ENCODE measurements around the gene DYNLRB2. TPM values are rescaled to one million over a fixed set of nuclear protein-coding genes. Genes with fewer than 3 reads are reported as not detected.

Gene DYNLRB2
- total and polyA plus RNA-seq, 2 of the 13 experiments (the other 11 are each of a cell fraction or from before 2014, with no cell fraction given): not detected

DNA sequence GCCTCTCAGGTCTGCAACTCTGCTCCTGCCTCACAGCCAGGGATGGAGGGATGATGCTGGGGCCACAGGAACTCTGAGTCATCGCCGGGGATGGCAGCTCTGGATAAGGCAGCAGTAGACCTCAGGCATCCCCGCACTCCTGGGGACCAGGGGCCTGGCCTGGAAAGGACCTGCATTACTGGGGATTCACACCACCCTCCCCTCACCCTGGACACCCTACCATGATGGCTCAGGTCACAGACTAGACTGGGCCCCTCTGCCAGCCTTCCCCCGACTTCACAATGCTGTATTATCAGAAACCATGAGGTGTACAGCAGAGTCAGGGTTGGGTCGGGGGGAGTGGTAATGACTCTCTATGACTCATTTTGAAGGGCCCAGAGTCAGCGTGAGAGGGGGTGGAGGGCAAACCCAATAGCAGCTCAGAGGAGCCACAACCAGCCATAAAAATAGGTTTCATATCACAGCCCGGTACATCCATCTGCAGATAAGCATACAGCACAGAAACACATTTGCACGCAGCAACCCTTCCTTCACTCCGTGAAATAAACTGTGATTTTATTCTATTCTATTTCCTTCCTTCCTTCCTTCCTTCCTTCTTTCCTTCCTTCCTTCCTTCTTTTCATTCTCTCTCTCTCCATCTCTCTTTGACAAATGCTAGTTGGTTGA lies 28.8 kb downstream of the DYNLRB2 start:
- TF ChIP-seq, protein P1, sequence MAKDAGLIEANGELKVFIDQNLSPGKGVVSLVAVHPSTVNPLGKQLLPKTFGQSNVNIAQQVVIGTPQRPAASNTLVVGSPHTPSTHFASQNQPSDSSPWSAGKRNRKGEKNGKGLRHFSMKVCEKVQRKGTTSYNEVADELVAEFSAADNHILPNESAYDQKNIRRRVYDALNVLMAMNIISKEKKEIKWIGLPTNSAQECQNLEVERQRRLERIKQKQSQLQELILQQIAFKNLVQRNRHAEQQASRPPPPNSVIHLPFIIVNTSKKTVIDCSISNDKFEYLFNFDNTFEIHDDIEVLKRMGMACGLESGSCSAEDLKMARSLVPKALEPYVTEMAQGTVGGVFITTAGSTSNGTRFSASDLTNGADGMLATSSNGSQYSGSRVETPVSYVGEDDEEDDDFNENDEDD (CRISPR knock-in tag; IDR thresholded peaks at IDR 0.05; ENCODE audit: borderline replicate concordance): no peak
- 0 out of 2 replicates have a peak, but pooled peaks have one; percentile 15 for TF ChIP-seq FOSL2 (CRISPR knock-in tag; IDR thresholded peaks at IDR 0.05)
- Histone ChIP-seq H3K4me2 (ENCODE audit: low read depth, low read length) (no peak overlapping the region), H3K27me3 (ENCODE audit: control insufficient read depth in 1 of 2, insufficient read depth in 2 of 2, low read length in 2 of 2) (peaks cover 0 to 7% of the 10 kb centered on the region in 2 experiments; a peak in 1 of 5 replicates), H2AFZ (ENCODE audit: low read length) (no peak overlapping the region), H3K27ac (ENCODE audit: extremely low read length, insufficient read depth, low read length) (no peak overlapping the region), H3K9me3 (ENCODE audit: low read length) (no peaks in the 10 kb centered on the region), H3K9ac (ENCODE audit: insufficient read depth, low read depth, low read length) (no peak overlapping the region), H4K20me1 (ENCODE audit: insufficient read depth, low read length) (no peaks in the 10 kb centered on the region), H3K4me3 (replicated peaks in 1 of 3; ENCODE audit: insufficient read depth in 1 of 3, low read depth in 2 of 3, low read length in 3 of 3) (no peak overlapping the region), H3K36me3 (replicated peaks in 1 of 2; ENCODE audit: control insufficient read depth in 1 of 2, insufficient read depth in 2 of 2, low read length in 2 of 2) (no peaks in the 10 kb centered on the region), H3K4me1 (ENCODE audit: insufficient read depth, low read length) (no peaks in the 10 kb centered on the region; the same call in 1 of the 2 replicates), H3K79me2 (ENCODE audit: insufficient read depth, low read length) (no peaks in the 10 kb centered on the region)
- FAIRE-seq (no peak), ATAC-seq (peak; percentile 34; the same call in 1 of the 3 replicates), DNase-seq (ENCODE audit: low spot score) (no peak)
- POLR2A ChIA-PET: no interaction called here
- intact Hi-C loops (cut with micrococcal nuclease; ENCODE audit: unreplicated experiment): no loop called here
- BruUV-seq (replicated peaks): no TSS peak
- CTCF ChIA-PET (ENCODE audit: low intra/inter-chr PET ratio, low total read pairs): no interaction called here
- WGBS (ENCODE audit: low lambda C conversion rate): 45% methylated on average over 9 of the region's 9 CpGs
- in situ Hi-C loops (cut with HindIII; ENCODE audit: extremely low pct_ligation_motif_present, low pct_unique_long_range_greater_than_20kb): no loop called here

DNA sequence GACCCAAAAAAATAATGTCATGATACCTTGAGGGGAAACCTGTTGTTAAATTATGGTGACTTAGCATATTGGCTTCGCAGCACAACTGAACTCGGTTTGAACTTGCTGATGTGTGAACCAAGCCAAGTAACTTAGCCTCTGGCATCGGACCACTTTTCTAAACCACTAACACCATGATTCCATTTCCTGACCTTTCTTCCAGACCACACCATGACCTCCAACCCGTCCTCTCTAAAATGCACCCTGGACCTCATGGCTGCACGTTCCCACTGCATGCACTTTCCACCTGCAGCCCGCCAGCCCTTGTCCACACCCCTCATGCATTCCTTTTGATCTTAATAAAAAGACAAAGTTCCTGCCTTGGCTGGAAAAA lies 29.3 kb downstream of the DYNLRB2 start:
- no peak for DNase-seq (ENCODE audit: low spot score)
- ChIA-PET CTCF (ENCODE audit: low intra/inter-chr PET ratio, low total read pairs) (no interaction called here), POLR2A (no interaction called here)
- H3K27ac ChIP-seq (ENCODE audit: extremely low read length, insufficient read depth, low read length): no peak overlapping the region
- no peaks in the 10 kb centered on the region for H3K36me3 ChIP-seq (replicated peaks in 1 of 2; ENCODE audit: control insufficient read depth in 1 of 2, insufficient read depth in 2 of 2, low read length in 2 of 2)
- H4K20me1 ChIP-seq (ENCODE audit: insufficient read depth, low read length): no peaks in the 10 kb centered on the region
- H3K4me1 ChIP-seq (ENCODE audit: insufficient read depth, low read length): no peaks in the 10 kb centered on the region; the same call in 1 of the 2 replicates
- in situ Hi-C loops (cut with HindIII; ENCODE audit: extremely low pct_ligation_motif_present, low pct_unique_long_range_greater_than_20kb) (no loop called here), intact Hi-C loops (cut with micrococcal nuclease; ENCODE audit: unreplicated experiment) (no loop called here)
- 13% methylated on average over 6 of the region's 6 CpGs for WGBS (ENCODE audit: low lambda C conversion rate)
- BruUV-seq (replicated peaks): no TSS peak
- H3K9ac ChIP-seq (ENCODE audit: insufficient read depth, low read depth, low read length): no peak overlapping the region
- peaks cover 0 to 3% of the 10 kb centered on the region in 2 experiments; a peak in 1 of 5 replicates for H3K27me3 ChIP-seq (ENCODE audit: control insufficient read depth in 1 of 2, insufficient read depth in 2 of 2, low read length in 2 of 2)
- no peaks in the 10 kb centered on the region for H3K9me3 ChIP-seq (ENCODE audit: low read length)
- ATAC-seq: no peak
- H3K79me2 ChIP-seq (ENCODE audit: insufficient read depth, low read length): no peaks in the 10 kb centered on the region
- no peak for FAIRE-seq
- no peak overlapping the region for H2AFZ ChIP-seq (ENCODE audit: low read length)
- no peak overlapping the region for H3K4me2 ChIP-seq (ENCODE audit: low read depth, low read length)
- H3K4me3 ChIP-seq (replicated peaks in 1 of 3; ENCODE audit: insufficient read depth in 1 of 3, low read depth in 2 of 3, low read length in 3 of 3): no peak overlapping the region
- no peak for TF ChIP-seq AKAP8 (CRISPR knock-in tag; IDR thresholded peaks at IDR 0.05)
- TF ChIP-seq ZNF205 (CRISPR knock-in tag; IDR thresholded peaks at IDR 0.05): no peak
- peak; percentile 11; the same call in 1 of the 2 replicates for TF ChIP-seq SALL1 (CRISPR knock-in tag; IDR thresholded peaks at IDR 0.05)
- TF ChIP-seq ZNF781 (CRISPR knock-in tag; IDR thresholded peaks at IDR 0.05; ENCODE audit: borderline replicate concordance, not compliant biosample characterization): no peak
- TF ChIP-seq, protein P2, sequence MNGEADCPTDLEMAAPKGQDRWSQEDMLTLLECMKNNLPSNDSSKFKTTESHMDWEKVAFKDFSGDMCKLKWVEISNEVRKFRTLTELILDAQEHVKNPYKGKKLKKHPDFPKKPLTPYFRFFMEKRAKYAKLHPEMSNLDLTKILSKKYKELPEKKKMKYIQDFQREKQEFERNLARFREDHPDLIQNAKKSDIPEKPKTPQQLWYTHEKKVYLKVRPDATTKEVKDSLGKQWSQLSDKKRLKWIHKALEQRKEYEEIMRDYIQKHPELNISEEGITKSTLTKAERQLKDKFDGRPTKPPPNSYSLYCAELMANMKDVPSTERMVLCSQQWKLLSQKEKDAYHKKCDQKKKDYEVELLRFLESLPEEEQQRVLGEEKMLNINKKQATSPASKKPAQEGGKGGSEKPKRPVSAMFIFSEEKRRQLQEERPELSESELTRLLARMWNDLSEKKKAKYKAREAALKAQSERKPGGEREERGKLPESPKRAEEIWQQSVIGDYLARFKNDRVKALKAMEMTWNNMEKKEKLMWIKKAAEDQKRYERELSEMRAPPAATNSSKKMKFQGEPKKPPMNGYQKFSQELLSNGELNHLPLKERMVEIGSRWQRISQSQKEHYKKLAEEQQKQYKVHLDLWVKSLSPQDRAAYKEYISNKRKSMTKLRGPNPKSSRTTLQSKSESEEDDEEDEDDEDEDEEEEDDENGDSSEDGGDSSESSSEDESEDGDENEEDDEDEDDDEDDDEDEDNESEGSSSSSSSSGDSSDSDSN (CRISPR knock-in tag; IDR thresholded peaks at IDR 0.05): no peak
- TF ChIP-seq, protein P3, sequence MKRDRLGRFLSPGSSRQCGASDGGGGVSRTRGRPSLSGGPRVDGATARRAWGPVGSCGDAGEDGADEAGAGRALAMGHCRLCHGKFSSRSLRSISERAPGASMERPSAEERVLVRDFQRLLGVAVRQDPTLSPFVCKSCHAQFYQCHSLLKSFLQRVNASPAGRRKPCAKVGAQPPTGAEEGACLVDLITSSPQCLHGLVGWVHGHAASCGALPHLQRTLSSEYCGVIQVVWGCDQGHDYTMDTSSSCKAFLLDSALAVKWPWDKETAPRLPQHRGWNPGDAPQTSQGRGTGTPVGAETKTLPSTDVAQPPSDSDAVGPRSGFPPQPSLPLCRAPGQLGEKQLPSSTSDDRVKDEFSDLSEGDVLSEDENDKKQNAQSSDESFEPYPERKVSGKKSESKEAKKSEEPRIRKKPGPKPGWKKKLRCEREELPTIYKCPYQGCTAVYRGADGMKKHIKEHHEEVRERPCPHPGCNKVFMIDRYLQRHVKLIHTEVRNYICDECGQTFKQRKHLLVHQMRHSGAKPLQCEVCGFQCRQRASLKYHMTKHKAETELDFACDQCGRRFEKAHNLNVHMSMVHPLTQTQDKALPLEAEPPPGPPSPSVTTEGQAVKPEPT (CRISPR knock-in tag; IDR thresholded peaks at IDR 0.05; ENCODE audit: low read depth): no peak
- peak; percentile 28; the same call in 1 of the 2 replicates for TF ChIP-seq MAFF (IDR thresholded peaks at IDR 0.05; ENCODE audit: low read depth, low read length)
- TF ChIP-seq FLYWCH1 (CRISPR knock-in tag; IDR thresholded peaks at IDR 0.05): no peak
- no peak for TF ChIP-seq KLF15 (CRISPR knock-in tag; IDR thresholded peaks at IDR 0.05; ENCODE audit: borderline replicate concordance)
- TF ChIP-seq MXI1 (IDR thresholded peaks at IDR 0.05; ENCODE audit: borderline replicate concordance, low read depth, low read length): no peak
- TF ChIP-seq IKZF4 (CRISPR knock-in tag; IDR thresholded peaks at IDR 0.05; ENCODE audit: borderline replicate concordance, low read depth, not compliant biosample characterization): no peak

Measured in HepG2 (cell line).